Fibroblast of lung (primary cell): Measurements from ENCODE around the gene BMPR1A. TPM values are rescaled to one million over a fixed set of nuclear protein-coding genes. Genes with fewer than 3 reads are reported as not detected.

Experiments used
- DNase-seq, 2 donors: peaks; one replicate each; pipeline versions ENCODE4 v3.0.0 to v3.0.0-alpha.2; 2010; ENCODE audit warnings: low read depth in 2 of 2
- H2AFZ ChIP-seq: 2 replicates; pipeline ENCODE4 v1.5.1; 2012; ENCODE audit warnings: low read length, control low read depth, inconsistent platforms
- H3K27ac ChIP-seq: 2 replicates; pipeline ENCODE4 v1.5.1; 2011; ENCODE audit warnings: low read length, control low read depth; ENCODE audit not compliant: insufficient read depth
- H3K27me3 ChIP-seq: 2 replicates; pipeline ENCODE4 v1.5.1; 2011; ENCODE audit warnings: mild to moderate bottlenecking, low read length; ENCODE audit not compliant: control insufficient read depth, insufficient read depth
- H3K36me3 ChIP-seq: 2 replicates; pipeline ENCODE4 v1.5.1; 2011; ENCODE audit warnings: low read length; ENCODE audit not compliant: control insufficient read depth, insufficient read depth
- H3K4me1 ChIP-seq: 2 replicates; pipeline ENCODE4 v1.5.1; 2011; ENCODE audit warnings: low read length; ENCODE audit not compliant: control insufficient read depth, insufficient read depth; ENCODE audit errors: extremely low read depth
- H3K4me2 ChIP-seq: 2 replicates; pipeline ENCODE4 v1.5.1; 2011; ENCODE audit warnings: low read length, control low read depth; ENCODE audit not compliant: insufficient read depth; ENCODE audit errors: extremely low read depth
- H3K4me3 ChIP-seq, 4 experiments: fragments of 200-600 bp in 1 of 4; sonication (generic) in 1 of 4; replicated peaks in 1 of 4; 2 replicates each; pipeline ENCODE4 v1.5.1; 2011 to 2016; ENCODE audit warnings: low read length in 4 of 4, low read depth in 3 of 4, mild to moderate bottlenecking in 3 of 4, control low read depth in 2 of 4, inconsistent platforms in 1 of 4, mixed read lengths in 1 of 4; ENCODE audit not compliant: insufficient read depth in 1 of 4; ENCODE audit errors: control extremely low read depth in 1 of 4
- H3K79me2 ChIP-seq: 2 replicates; pipeline ENCODE4 v1.5.1; 2012; ENCODE audit warnings: mild to moderate bottlenecking, low read length, inconsistent platforms; ENCODE audit not compliant: control insufficient read depth, insufficient read depth
- H3K9ac ChIP-seq: 2 replicates; pipeline ENCODE4 v1.5.1; 2011; ENCODE audit warnings: mild to moderate bottlenecking, low read length, control low read depth; ENCODE audit not compliant: insufficient read depth
- H3K9me3 ChIP-seq: 2 replicates; pipeline ENCODE4 v1.5.1; 2012; ENCODE audit warnings: low read depth, low read length; ENCODE audit not compliant: control insufficient read depth, insufficient read depth
- H4K20me1 ChIP-seq: 2 replicates; pipeline ENCODE4 v1.5.1; 2011; ENCODE audit warnings: low read length; ENCODE audit not compliant: control insufficient read depth, insufficient read depth; ENCODE audit errors: extremely low read depth
- CTCF ChIP-seq, 2 donors: IDR thresholded peaks in 1 of 2; conservative IDR thresholded peaks in 1 of 2; 1 replicate in 1 of 2; 2 replicates in 1 of 2; pipeline ENCODE4 v1.5.1; 2011 to 2012; ENCODE audit warnings: low read length in 2 of 2, control low read depth in 1 of 2, inconsistent platforms in 1 of 2, low read depth in 1 of 2, mild to moderate bottlenecking in 1 of 2
- EZH2 ChIP-seq: IDR thresholded peaks from 2 replicates; pipeline ENCODE4 v1.5.1; 2012; ENCODE audit warnings: low read length, control low read depth, mild to moderate bottlenecking; ENCODE audit errors: missing control alignments
- polyA plus RNA-seq, 2 donors: library from polyadenylated mRNA; depleted of rRNA in 1 of 2; stranded (reverse) in 1 of 2; unstranded in 1 of 2; fragments of >200 nt; gene quantifications; 2 replicates each; pipeline ENCODE4 v1.2.1, GENCODE V29; 2011 to 2012; ENCODE audit warnings: missing spikeins in 1 of 2
- total RNA-seq: library from RNA; depleted of rRNA; stranded (reverse); fragments of >200 nt; gene quantifications from 2 replicates; pipeline ENCODE4 v1.2.1, GENCODE V29; 2014

Gene BMPR1A
- total and polyA plus RNA-seq, 2 donors (not counting 1 experiment from before 2014, with no cell fraction given), result 52.8 to 61.8 TPM

GRCh38 chr10:86942441-86943315 is 186.3 kb downstream of the BMPR1A start:
- no peak for DNase-seq
- Histone ChIP-seq H3K4me3 (no peak overlapping the region), H3K9me3 (no peaks in the 10 kb centered on the region), H3K27me3 (no peaks in the 10 kb centered on the region), H2AFZ (no peak overlapping the region), H3K36me3 (no peaks in the 10 kb centered on the region), H3K4me1 (no peaks in the 10 kb centered on the region), H3K4me2 (no peak overlapping the region), H3K79me2 (no peaks in the 10 kb centered on the region), H4K20me1 (no peaks in the 10 kb centered on the region), H3K9ac (no peak overlapping the region), H3K27ac (no peak overlapping the region)
- TF ChIP-seq EZH2, result no peak
- no peak for TF ChIP-seq CTCF (conservative IDR thresholded peaks at IDR 0.05 in 1 of 2, IDR thresholded peaks at IDR 0.05 in 1 of 2; ENCODE audit: low read depth in 1 of 2, low read length in 2 of 2)

GRCh38 chr10:86943316-86944030 is 187.1 kb downstream of the BMPR1A start:
- Histone ChIP-seq H3K27me3 (no peaks in the 10 kb centered on the region), H3K9me3 (no peaks in the 10 kb centered on the region)

More at GRCh38 chr10:86943316-86944030, 187.1 kb downstream of the BMPR1A start:
- Histone ChIP-seq H3K4me1 (no peaks in the 10 kb centered on the region), H3K9ac (no peak overlapping the region), H2AFZ (no peak overlapping the region), H3K4me3 (no peak overlapping the region), H3K27ac (no peak overlapping the region), H4K20me1 (no peaks in the 10 kb centered on the region), H3K36me3 (no peaks in the 10 kb centered on the region), H3K79me2 (no peaks in the 10 kb centered on the region), H3K4me2 (no peak overlapping the region)
- no peak for DNase-seq
- no peak for TF ChIP-seq EZH2
- no peak for TF ChIP-seq CTCF (conservative IDR thresholded peaks at IDR 0.05 in 1 of 2, IDR thresholded peaks at IDR 0.05 in 1 of 2; ENCODE audit: low read depth in 1 of 2, low read length in 2 of 2)
